Stimulated activated CD8-positive, alpha-beta memory T cell treated with anti-CD3 and anti-CD28 coated beads, Interleukin-7, amount 100 ng/mL, for 4 hours (primary cell): ENCODE measurements around the gene FANK1.
"Not testable (repeated sequence)": the region's sequence is repeated elsewhere in the genome, so short reads cannot be mapped to it uniquely, and the experiment has no call there.

Experiments
- DNase-seq, 2 donors: peaks; one replicate each; pipeline ENCODE4 v3.0.0-alpha.2; 2020; ENCODE audit warnings: low read depth in 2 of 2

The FANK1 gene

GRCh38 chr10:125889441-125889840 lies 6.9 kb upstream of the FANK1 start:
- not testable (repeated sequence) for DNase-seq

- not testable (repeated sequence) for DNase-seq
Observed at GRCh38 chr10:125892402-125892801, 4.0 kb upstream of the FANK1 start.

- DNase-seq = not testable (repeated sequence)
Observed at GRCh38 chr10:125894176-125894575, 2.2 kb upstream of the FANK1 start.

GRCh38 chr10:125895130-125896087 lies 955 bp upstream of the FANK1 start:
- peak; percentile 5 to 7 for DNase-seq

GRCh38 chr10:125897317-125897716 lies 953 bp downstream of the FANK1 start:
- DNase-seq = not testable (repeated sequence)

GRCh38 chr10:125900963-125901362 lies 4.6 kb downstream of the FANK1 start:
- not testable (repeated sequence) for DNase-seq

GRCh38 chr10:125903135-125903640 lies 6.8 kb downstream of the FANK1 start:
- not testable (repeated sequence) for DNase-seq

GRCh38 chr10:125905069-125905994 lies 9.0 kb downstream of the FANK1 start:
- not testable (repeated sequence) for DNase-seq

- not testable (repeated sequence) for DNase-seq
Observed at GRCh38 chr10:125907598-125907997, 11.2 kb downstream of the FANK1 start.

GRCh38 chr10:125908813-125909212 lies 12.4 kb downstream of the FANK1 start:
- DNase-seq = not testable (repeated sequence)

- not testable (repeated sequence) for DNase-seq
Observed at GRCh38 chr10:125909491-125909890, 13.1 kb downstream of the FANK1 start.

GRCh38 chr10:125911145-125911544 lies 14.8 kb downstream of the FANK1 start:
- DNase-seq = no peak

GRCh38 chr10:125911990-125912389 lies 15.6 kb downstream of the FANK1 start:
- no peak for DNase-seq

- not testable (repeated sequence) for DNase-seq
Observed at GRCh38 chr10:125913277-125913676, 16.9 kb downstream of the FANK1 start.

- no peak for DNase-seq
Observed at GRCh38 chr10:125916977-125917376, 20.6 kb downstream of the FANK1 start.

- not testable (repeated sequence) for DNase-seq
Observed at GRCh38 chr10:125917704-125918361, 21.5 kb downstream of the FANK1 start.

GRCh38 chr10:125921643-125922306 lies 25.4 kb downstream of the FANK1 start:
- not testable (repeated sequence) for DNase-seq

- no peak for DNase-seq
Observed at GRCh38 chr10:125925262-125925834, 29.0 kb downstream of the FANK1 start.

- DNase-seq = no peak
Observed at GRCh38 chr10:125926247-125926646, 29.9 kb downstream of the FANK1 start.

- not testable (repeated sequence) for DNase-seq
Observed at GRCh38 chr10:125927265-125927664, 30.9 kb downstream of the FANK1 start.
